ENCODE measurements around the gene STXBP4.

Gene STXBP4

DNA sequence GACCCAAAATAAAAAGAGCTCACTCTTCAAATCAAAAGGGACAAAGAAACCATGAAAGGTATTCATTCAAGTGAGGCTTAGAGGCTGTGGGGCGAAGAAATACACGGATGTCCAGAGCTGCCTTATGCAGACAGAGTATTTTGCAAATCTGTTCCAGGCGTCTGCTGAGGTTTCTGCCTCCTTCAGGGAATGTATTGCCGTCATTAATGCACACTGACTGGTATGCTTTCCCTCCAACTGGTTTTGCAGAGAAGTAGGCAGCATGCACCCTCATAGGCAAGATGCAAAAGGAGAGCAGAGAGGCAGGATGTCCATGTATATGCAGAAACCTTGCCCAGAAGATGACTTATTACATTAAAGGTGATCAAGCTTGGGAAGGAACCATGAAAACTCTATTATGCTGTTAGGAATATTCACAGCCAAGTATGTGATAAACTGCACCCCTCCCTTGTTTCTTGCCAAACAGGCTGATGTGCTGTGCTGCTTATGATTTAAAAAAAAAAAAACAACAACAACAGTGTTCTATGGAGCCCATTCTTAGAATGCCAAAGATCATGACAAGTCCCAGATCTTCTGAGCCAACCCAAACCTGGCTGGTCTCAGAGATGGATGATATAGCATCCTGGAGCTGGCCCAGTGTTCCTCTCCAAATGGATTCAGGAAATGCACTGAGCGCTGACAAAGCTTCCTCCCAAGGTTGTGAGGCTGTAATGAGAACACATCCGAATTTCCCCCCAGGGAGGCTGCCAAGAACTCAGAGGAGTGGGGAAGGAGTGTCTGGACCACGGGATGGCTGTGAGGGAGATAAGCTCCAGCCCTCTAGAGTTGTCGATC, 218.6 kb downstream of the STXBP4 start:
- Histone ChIP-seq H3K9ac (ENCODE audit: low read depth, low read length) (no peak overlapping the region), H3K27ac (ENCODE audit: low read length) (no peak overlapping the region), H3K4me1 (ENCODE audit: insufficient read depth, low read length) (no peaks in the 10 kb centered on the region), H3K27me3 (ENCODE audit: insufficient read depth, low read length) (no peaks in the 10 kb centered on the region), H3K9me3 (ENCODE audit: insufficient read depth, low read depth, low read length) (no peaks in the 10 kb centered on the region), H3K4me3 (ENCODE audit: low read length) (no peak overlapping the region), H3K36me3 (ENCODE audit: insufficient read depth, low read depth, low read length) (no peaks in the 10 kb centered on the region)

DNA sequence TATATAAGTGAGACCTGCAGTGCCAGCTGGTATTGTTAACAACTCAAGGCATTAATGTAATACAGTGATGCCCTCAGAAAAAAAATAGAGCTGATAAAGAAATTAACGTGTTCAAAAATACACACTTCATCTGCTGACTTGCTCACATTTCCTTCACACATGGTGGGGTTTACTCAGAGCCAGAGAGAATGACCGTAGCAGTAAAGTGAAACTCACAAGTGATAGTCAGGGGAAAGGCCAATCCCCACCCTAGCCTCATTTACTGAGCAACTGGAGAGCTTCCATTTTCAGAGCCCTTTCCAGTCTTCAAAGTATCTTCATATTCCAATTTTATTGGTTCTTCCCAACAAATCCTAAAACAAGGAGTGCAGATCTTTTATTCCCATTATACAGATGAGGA, 222.2 kb downstream of the STXBP4 start:
- Histone ChIP-seq H3K27ac (ENCODE audit: low read length) (no peak overlapping the region), H3K9me3 (ENCODE audit: insufficient read depth, low read depth, low read length) (no peaks in the 10 kb centered on the region), H3K36me3 (ENCODE audit: insufficient read depth, low read depth, low read length) (no peaks in the 10 kb centered on the region), H3K4me3 (ENCODE audit: low read length) (no peak overlapping the region), H3K9ac (ENCODE audit: low read depth, low read length) (no peak overlapping the region), H3K4me1 (ENCODE audit: insufficient read depth, low read length) (no peaks in the 10 kb centered on the region), H3K27me3 (ENCODE audit: insufficient read depth, low read length) (no peaks in the 10 kb centered on the region)

DNA sequence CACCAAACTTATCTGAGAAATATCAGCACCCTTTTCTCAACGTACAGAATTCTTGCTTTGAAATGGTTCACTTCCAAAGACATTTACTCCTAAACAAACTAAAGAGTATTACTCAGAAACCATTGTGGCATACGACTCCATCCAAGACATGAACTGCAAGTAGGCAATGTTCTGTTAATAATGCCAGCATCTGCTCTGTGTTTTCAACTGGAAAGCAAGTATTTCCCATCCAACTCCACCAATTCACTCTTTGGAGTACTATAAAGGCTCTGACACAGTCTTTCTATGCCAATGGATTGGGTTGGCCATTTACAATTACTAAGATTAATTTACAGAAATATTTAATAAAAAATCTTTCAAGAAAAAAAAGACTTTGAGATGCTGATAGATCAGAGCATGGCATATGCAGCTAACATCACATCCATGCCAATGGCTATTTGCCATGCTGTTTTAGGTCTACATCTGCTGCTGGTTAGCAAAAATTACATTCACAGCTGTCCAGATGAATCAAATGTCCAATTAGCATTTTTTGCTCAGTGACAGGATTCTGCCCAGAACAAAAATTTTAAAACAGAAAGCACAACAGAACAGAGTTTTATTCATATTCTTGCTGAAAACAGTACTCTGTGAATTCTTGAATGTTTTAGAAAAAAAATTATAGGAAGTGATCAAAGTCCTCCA, 230.3 kb downstream of the STXBP4 start:
- Histone ChIP-seq H3K9me3 (ENCODE audit: insufficient read depth, low read depth, low read length) (no peaks in the 10 kb centered on the region), H3K9ac (ENCODE audit: low read depth, low read length) (no peak overlapping the region), H3K27me3 (ENCODE audit: insufficient read depth, low read length) (no peaks in the 10 kb centered on the region), H3K4me1 (ENCODE audit: insufficient read depth, low read length) (no peaks in the 10 kb centered on the region; the same call in 1 of the 2 replicates), H3K27ac (ENCODE audit: low read length) (no peak overlapping the region), H3K36me3 (ENCODE audit: insufficient read depth, low read depth, low read length) (no peaks in the 10 kb centered on the region), H3K4me3 (ENCODE audit: low read length) (no peak overlapping the region)

DNA sequence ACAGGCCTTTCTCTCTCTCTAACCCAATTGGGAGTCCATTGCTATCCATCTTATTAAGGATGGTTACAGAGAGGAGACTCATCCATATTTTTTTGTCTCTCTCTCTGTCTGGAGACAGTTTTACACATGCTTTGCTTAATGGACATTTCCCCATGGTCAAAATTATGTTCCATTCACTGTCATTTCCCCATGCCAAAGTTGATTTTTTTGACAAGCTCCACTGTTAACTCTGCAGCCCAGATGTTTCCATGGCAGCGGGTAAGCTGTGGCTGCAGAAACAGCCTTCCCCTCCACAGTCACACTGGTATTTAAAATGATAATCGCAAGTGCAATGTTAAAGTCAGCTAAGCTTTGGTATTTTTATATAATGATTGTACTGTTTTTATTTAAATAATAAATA, 232.3 kb downstream of the STXBP4 start:
- Histone ChIP-seq H3K9me3 (ENCODE audit: insufficient read depth, low read depth, low read length) (no peaks in the 10 kb centered on the region), H3K36me3 (ENCODE audit: insufficient read depth, low read depth, low read length) (no peaks in the 10 kb centered on the region), H3K9ac (ENCODE audit: low read depth, low read length) (no peak overlapping the region), H3K27me3 (ENCODE audit: insufficient read depth, low read length) (no peaks in the 10 kb centered on the region), H3K4me3 (ENCODE audit: low read length) (no peak overlapping the region), H3K4me1 (ENCODE audit: insufficient read depth, low read length) (no peaks in the 10 kb centered on the region; the same call in 1 of the 2 replicates), H3K27ac (ENCODE audit: low read length) (no peak overlapping the region)

DNA sequence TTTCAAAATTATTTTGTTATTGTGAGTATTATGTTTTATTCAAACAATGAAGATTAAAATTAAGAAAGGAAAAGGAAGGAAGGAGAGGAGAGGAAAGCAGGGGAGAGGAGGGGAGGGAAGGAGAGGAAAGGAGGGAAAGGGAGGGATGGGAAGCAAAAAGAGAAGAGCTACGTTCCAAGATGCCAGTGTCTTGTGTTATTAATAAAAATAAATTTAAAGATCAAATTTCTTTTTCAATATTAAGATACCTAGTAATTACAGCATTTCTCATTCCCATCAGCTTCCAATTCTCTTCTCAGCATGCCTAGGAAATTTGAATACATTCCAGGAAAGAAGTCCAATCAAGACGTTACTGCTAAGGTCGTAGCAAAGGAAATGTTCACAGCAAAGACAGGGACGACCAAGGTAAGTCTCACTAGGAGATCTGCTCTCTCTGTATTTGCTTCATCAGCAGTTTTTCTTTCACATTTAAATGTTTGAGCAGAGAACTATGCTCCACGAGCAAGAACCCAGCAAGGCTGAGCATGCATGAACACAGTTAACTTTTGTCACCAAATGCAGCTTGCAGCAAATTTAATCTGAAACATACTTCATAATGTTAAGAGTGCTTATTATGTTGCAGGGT, 232.9 kb downstream of the STXBP4 start:
- Histone ChIP-seq H3K9ac (ENCODE audit: low read depth, low read length) (no peak overlapping the region), H3K9me3 (ENCODE audit: insufficient read depth, low read depth, low read length) (no peaks in the 10 kb centered on the region), H3K27ac (ENCODE audit: low read length) (no peak overlapping the region), H3K4me3 (ENCODE audit: low read length) (0 out of 2 replicates have a peak overlapping the region, but pooled peaks have one; percentile 32), H3K27me3 (ENCODE audit: insufficient read depth, low read length) (no peaks in the 10 kb centered on the region), H3K36me3 (ENCODE audit: insufficient read depth, low read depth, low read length) (no peaks in the 10 kb centered on the region), H3K4me1 (ENCODE audit: insufficient read depth, low read length) (no peaks in the 10 kb centered on the region; the same call in 1 of the 2 replicates)

DNA sequence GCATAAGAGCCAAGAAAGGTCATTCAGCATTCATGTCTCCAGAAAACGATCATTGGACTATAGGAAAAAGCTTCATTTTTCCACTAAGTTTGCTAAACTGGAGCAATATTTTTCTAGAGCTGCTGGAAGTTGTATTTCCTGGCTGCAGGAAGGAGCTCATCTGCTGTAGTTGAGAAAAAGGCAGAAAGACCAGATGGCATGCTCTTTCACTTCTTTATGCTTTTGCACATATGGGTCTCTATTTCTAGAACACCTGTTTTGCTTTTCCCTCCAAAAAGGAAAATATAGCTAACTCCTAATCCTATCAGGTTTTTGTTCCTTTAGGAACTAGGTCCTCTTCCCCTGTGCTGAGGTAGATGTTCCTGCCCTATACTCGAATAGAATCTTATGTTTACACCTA, 234.3 kb downstream of the STXBP4 start:
- Histone ChIP-seq H3K9me3 (ENCODE audit: insufficient read depth, low read depth, low read length) (no peaks in the 10 kb centered on the region), H3K27me3 (ENCODE audit: insufficient read depth, low read length) (no peaks in the 10 kb centered on the region), H3K9ac (ENCODE audit: low read depth, low read length) (no peak overlapping the region), H3K27ac (ENCODE audit: low read length) (no peak overlapping the region), H3K36me3 (ENCODE audit: insufficient read depth, low read depth, low read length) (no peaks in the 10 kb centered on the region), H3K4me1 (ENCODE audit: insufficient read depth, low read length) (no peaks in the 10 kb centered on the region; the same call in 1 of the 2 replicates), H3K4me3 (ENCODE audit: low read length) (no peak overlapping the region)

DNA sequence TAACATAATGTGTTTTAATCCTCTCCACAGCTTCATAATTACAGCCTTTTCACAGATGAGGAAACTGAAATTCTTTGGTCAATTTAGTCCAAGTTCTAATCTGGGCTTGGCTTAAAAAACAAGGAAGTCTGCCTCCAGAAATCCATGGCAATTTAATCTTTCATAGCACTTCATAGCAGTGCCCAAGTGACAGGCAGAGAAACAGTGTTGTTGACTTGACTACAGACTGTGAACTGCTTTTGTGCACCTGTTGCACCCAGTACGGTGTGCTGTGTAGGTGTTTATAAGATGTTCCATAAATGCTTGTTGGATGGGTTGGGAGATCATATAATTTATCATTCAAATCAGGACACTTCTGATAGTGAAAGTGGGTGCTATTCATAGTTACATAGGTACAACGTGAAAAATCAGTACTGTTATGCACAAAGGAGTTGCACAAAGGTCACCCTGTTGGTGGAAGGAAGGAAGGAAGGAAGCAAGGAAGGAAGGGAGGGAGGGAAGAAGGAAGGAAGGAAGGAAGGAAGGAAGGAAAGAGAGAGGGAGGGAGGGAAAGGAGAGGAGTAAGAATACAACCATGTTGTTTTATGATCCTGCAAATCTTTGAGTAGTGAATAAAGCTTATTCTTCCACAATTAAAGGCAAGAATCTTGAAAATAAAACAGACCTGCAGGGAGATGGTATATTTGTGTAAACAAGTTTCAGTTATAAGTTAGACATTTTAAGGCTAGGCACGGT, 239.7 kb downstream of the STXBP4 start:
- Histone ChIP-seq H3K9me3 (ENCODE audit: insufficient read depth, low read depth, low read length) (no peaks in the 10 kb centered on the region), H3K36me3 (ENCODE audit: insufficient read depth, low read depth, low read length) (no peaks in the 10 kb centered on the region), H3K27ac (ENCODE audit: low read length) (no peak overlapping the region), H3K4me1 (ENCODE audit: insufficient read depth, low read length) (no peaks in the 10 kb centered on the region), H3K4me3 (ENCODE audit: low read length) (no peak overlapping the region), H3K27me3 (ENCODE audit: insufficient read depth, low read length) (no peaks in the 10 kb centered on the region), H3K9ac (ENCODE audit: low read depth, low read length) (no peak overlapping the region)

DNA sequence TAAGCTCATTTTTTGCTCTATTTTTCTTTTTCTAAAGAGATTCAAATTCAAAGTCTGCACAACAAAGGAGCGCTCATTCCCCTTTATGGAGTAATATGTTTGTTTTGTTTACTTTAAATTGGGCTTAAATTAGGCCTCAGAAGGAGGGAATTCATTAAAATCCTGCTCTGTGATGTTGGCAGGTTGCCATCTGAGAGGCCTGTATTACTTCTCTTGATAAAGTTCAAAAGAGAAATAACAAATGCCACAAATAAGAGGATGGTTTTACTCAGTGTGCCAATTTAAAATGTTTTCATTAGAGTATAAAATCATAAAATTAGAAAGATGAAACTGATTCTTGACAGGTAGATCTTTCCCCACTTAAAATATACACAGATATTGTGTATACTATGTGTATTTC, 241.7 kb downstream of the STXBP4 start:
- Histone ChIP-seq H3K4me1 (ENCODE audit: insufficient read depth, low read length) (no peaks in the 10 kb centered on the region), H3K9ac (ENCODE audit: low read depth, low read length) (no peak overlapping the region), H3K36me3 (ENCODE audit: insufficient read depth, low read depth, low read length) (no peaks in the 10 kb centered on the region), H3K4me3 (ENCODE audit: low read length) (no peak overlapping the region), H3K27me3 (ENCODE audit: insufficient read depth, low read length) (no peaks in the 10 kb centered on the region), H3K27ac (ENCODE audit: low read length) (no peak overlapping the region), H3K9me3 (ENCODE audit: insufficient read depth, low read depth, low read length) (no peaks in the 10 kb centered on the region)

DNA sequence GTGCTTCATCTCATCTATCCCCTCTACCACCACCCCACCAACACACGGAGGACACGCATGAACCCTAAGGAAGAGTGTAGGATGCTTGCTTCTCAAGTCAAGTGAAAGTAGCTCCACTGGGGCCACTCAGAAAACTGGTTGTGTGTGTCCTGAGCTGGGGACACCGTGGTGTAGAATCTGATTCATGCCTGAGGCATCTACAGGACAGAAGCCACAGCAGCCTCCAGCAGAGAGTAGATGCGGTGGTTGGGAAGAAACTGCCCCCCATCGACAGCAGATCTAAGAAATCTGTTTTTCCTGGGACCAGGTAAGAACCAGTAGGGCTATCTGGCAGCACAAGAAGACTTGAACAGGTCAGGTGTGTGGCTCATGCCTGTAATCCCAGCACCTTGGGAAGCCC, 244.3 kb downstream of the STXBP4 start:
- H3K4me3 ChIP-seq (ENCODE audit: low read length): no peak overlapping the region
- no peak overlapping the region for H3K9ac ChIP-seq (ENCODE audit: low read depth, low read length)
- no peaks in the 10 kb centered on the region for H3K36me3 ChIP-seq (ENCODE audit: insufficient read depth, low read depth, low read length)
- H3K27me3 ChIP-seq (ENCODE audit: insufficient read depth, low read length): no peaks in the 10 kb centered on the region
- H3K9me3 ChIP-seq (ENCODE audit: insufficient read depth, low read depth, low read length): no peaks in the 10 kb centered on the region
- no peaks in the 10 kb centered on the region for H3K4me1 ChIP-seq (ENCODE audit: insufficient read depth, low read length)
- no peak overlapping the region for H3K27ac ChIP-seq (ENCODE audit: low read length)

DNA sequence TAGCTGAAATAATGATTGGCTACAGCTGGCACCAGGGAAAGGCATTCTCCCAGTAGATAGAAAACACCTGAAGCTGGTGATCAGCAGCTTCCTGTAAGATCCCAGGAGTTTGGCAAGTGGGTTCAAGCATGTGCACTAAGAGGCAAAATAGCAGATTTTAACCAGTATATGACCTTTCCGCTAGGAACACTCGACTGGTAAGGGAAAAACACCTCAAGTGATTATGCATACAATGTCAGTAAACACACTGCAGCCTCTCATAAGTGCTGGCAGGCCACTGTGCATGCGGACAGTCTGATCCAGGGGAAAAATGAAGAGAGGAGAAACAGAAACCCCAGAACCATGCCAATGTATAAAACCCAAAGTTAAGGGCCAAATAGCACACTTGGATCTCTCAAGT, 247.1 kb downstream of the STXBP4 start:
- no peak overlapping the region for H3K4me3 ChIP-seq (ENCODE audit: low read length)
- H3K4me1 ChIP-seq (ENCODE audit: insufficient read depth, low read length): no peaks in the 10 kb centered on the region
- H3K9ac ChIP-seq (ENCODE audit: low read depth, low read length): no peak overlapping the region
- no peaks in the 10 kb centered on the region for H3K27me3 ChIP-seq (ENCODE audit: insufficient read depth, low read length)
- no peak overlapping the region for H3K27ac ChIP-seq (ENCODE audit: low read length)
- H3K9me3 ChIP-seq (ENCODE audit: insufficient read depth, low read depth, low read length): no peaks in the 10 kb centered on the region
- no peaks in the 10 kb centered on the region for H3K36me3 ChIP-seq (ENCODE audit: insufficient read depth, low read depth, low read length)

DNA sequence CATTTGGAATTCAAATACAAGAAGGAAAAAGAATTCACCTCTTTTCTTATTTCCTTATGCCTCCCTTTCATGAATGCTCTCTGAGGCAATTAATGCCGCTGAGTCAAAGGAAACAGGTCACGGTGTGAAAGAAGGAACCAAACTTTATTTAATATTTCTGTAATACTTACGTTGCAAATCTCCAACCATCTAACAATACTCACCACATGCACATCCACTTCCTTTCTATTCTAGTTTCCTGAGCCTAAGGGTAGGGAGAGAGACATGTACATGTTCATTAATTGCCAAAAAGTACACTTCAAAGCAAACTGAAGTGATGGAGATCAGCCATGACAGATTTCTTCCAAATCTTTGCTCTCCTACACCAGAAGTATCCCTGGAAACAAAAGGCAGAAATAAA, 248.3 kb downstream of the STXBP4 start:
- Histone ChIP-seq H3K4me3 (ENCODE audit: low read length) (no peak overlapping the region), H3K9ac (ENCODE audit: low read depth, low read length) (no peak overlapping the region), H3K4me1 (ENCODE audit: insufficient read depth, low read length) (no peaks in the 10 kb centered on the region), H3K9me3 (ENCODE audit: insufficient read depth, low read depth, low read length) (no peaks in the 10 kb centered on the region), H3K27me3 (ENCODE audit: insufficient read depth, low read length) (no peaks in the 10 kb centered on the region), H3K36me3 (ENCODE audit: insufficient read depth, low read depth, low read length) (no peaks in the 10 kb centered on the region), H3K27ac (ENCODE audit: low read length) (no peak overlapping the region)
